Activated B cell treated with CpG ODN at 0.5 μM for 24 hours (primary cell): ENCODE data around the gene MACF1. TPM values are rescaled to one million over a fixed set of nuclear protein-coding genes. Genes with fewer than 3 reads are reported as not detected.

Experiments
- ATAC-seq: fragments of 200-7000 bp; cut with Tn5 transposase; one replicate; pipeline ENCODE4 v1.10.0; 2021; ENCODE audit warnings: low read depth, mild to moderate bottlenecking, moderate library complexity
- CTCF ChIA-PET: fragments of 350-600 bp; sonication (Branson Sonifier 250); formaldehyde crosslinking; loops from one replicate; lab custom pipeline; 2021; ENCODE audit warnings: antibody characterized with exemption; lab: Charles Lee
- POLR2A ChIA-PET: fragments of 350-600 bp; sonication (Branson Sonifier 250); formaldehyde crosslinking; loops from one replicate; lab custom pipeline; 2021; ENCODE audit warnings: antibody characterized with exemption; lab: Charles Lee
- DNase-seq: peaks from one replicate; pipeline ENCODE4 v3.0.0; 2022
- H3K27ac Mint-ChIP-seq: one replicate; pipeline ENCODE4 v1.8.0; 2020; ENCODE audit warnings: mixed read lengths
- H3K27me3 Mint-ChIP-seq: one replicate; pipeline ENCODE4 v1.8.0; 2021; ENCODE audit warnings: mixed read lengths
- H3K36me3 Mint-ChIP-seq: one replicate; pipeline ENCODE4 v1.8.0; 2021; ENCODE audit warnings: low read depth, mixed read lengths
- H3K4me1 Mint-ChIP-seq: one replicate; pipeline ENCODE4 v1.8.0; 2021; ENCODE audit warnings: mixed read lengths
- H3K4me3 Mint-ChIP-seq: one replicate; pipeline ENCODE4 v1.8.0; 2020; ENCODE audit warnings: mild to moderate bottlenecking, mixed read lengths
- H3K9me3 Mint-ChIP-seq: one replicate; pipeline ENCODE4 v1.8.0; 2020; ENCODE audit warnings: mixed read lengths
- intact Hi-C: fragments of 100-400 bp; cut with micrococcal nuclease; formaldehyde crosslinking; loops from one replicate; pipeline ENCODE4 v1.15.1; 2024
- total RNA-seq: library from RNA; stranded (reverse); gene quantifications from 2 replicates; pipeline ENCODE4 v1.2.3, GENCODE V29; 2022
- TF ChIP-seq, protein P1 (sequence below): fragments of 200-600 bp; IDR thresholded peaks from one replicate; pipeline ENCODE4 v1.8.0; 2022; ENCODE audit warnings: antibody characterized with exemption, mild to moderate bottlenecking

MACF1 gene
- total RNA-seq, 1 donor from 2014 or later, result 286 TPM

- intact Hi-C loops, result loop anchor here (10.0 kb wide), 1 partner anchor 362 kb away; the partner anchor contains the start of gene RRAGC
- ATAC-seq (no peak), DNase-seq (no peak)
- H3K36me3 Mint-ChIP-seq, result peaks cover 8% of the 10 kb centered on the region
- H3K4me3 Mint-ChIP-seq, result peak overlapping the region; percentile 84
- CTCF ChIA-PET, result interaction anchor here (0.6 to 3.7 kb wide), 3 partner anchors 24 to 42 kb away, joined by 3 to 27 read pairs (median 9); no protein-coding TSS in a partner anchor
- H3K27me3 Mint-ChIP-seq, result no peaks in the 10 kb centered on the region
- TF ChIP-seq, protein P1, sequence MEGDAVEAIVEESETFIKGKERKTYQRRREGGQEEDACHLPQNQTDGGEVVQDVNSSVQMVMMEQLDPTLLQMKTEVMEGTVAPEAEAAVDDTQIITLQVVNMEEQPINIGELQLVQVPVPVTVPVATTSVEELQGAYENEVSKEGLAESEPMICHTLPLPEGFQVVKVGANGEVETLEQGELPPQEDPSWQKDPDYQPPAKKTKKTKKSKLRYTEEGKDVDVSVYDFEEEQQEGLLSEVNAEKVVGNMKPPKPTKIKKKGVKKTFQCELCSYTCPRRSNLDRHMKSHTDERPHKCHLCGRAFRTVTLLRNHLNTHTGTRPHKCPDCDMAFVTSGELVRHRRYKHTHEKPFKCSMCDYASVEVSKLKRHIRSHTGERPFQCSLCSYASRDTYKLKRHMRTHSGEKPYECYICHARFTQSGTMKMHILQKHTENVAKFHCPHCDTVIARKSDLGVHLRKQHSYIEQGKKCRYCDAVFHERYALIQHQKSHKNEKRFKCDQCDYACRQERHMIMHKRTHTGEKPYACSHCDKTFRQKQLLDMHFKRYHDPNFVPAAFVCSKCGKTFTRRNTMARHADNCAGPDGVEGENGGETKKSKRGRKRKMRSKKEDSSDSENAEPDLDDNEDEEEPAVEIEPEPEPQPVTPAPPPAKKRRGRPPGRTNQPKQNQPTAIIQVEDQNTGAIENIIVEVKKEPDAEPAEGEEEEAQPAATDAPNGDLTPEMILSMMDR, result no peak
- H3K27ac Mint-ChIP-seq, result peak overlapping the region; percentile 83
- peaks cover 69% of the 10 kb centered on the region for H3K4me1 Mint-ChIP-seq
- POLR2A ChIA-PET, result interaction anchor here (0.5 to 2.7 kb wide), 2 partner anchors 26 to 114 kb away, joined by 6 to 10 read pairs; no protein-coding TSS in a partner anchor
- H3K9me3 Mint-ChIP-seq, result no peaks in the 10 kb centered on the region
Measured at GRCh38 chr1:39216771-39217170, 12.3 kb downstream of the MACF1 start.

DNA sequence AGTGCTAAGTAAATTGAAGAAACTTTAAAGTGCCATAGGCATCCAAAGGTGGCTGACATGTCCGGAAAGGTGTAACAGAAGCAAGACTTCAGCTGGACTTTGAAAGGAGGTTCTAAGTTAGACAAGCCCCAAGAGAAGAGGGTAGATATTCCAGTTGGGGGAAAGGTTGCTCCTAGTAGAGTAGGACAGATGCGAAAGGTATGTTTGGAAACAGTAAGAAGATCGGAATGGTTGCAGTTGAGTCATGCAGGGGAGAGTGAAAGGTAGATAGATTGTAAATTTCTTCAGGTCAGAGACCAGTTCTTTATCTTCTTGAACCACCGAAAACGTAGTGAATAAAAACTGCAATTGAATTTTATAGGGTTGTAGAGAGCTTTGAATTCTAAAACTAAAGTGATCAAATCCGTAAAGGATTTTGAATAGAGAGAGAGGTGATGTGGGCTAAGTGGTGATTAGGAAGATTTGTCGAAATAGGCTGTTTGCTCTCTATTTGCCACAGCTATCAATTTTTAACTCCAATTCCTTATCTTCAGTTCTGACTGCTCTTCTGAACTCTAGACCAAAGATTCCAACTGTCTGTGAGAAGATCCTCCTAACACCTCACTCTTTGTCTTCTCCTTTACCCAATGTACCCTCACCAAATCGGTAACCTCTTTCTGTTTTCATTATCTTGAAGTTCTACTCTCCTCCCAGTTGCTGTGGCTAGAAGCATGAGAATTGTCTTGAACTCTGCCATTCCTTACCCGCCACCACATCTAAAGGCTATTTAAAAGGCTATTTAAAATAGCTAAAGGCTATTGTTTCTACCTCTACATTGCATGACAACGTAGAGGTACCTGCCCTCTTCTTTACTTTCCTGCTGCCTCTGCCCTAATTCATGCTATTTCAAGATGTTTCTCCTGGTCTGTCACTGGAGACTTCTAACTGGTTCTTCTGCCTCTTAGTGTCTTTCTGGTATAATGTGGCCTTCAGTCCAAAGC, 16.7 kb downstream of the MACF1 start:
- H3K9me3 Mint-ChIP-seq, result no peaks in the 10 kb centered on the region
- no peak overlapping the region for H3K27ac Mint-ChIP-seq
- H3K36me3 Mint-ChIP-seq, result peaks cover 23% of the 10 kb centered on the region
- ChIA-PET CTCF (interaction anchor here (1.0 kb wide), 1 partner anchor 38 kb away, joined by 3 read pairs; no protein-coding TSS in a partner anchor), POLR2A (interaction anchor here (0.6 kb wide), 1 partner anchor 112 kb away, joined by 3 read pairs; no protein-coding TSS in a partner anchor)
- peaks cover 68% of the 10 kb centered on the region for H3K4me1 Mint-ChIP-seq
- no peak for ATAC-seq
- H3K27me3 Mint-ChIP-seq, result no peaks in the 10 kb centered on the region
- TF ChIP-seq, protein P1, result no peak
- H3K4me3 Mint-ChIP-seq, result no peak overlapping the region
- no peak for DNase-seq
- intact Hi-C loops, result loop anchor here (2.0 kb wide), 1 partner anchor 16 kb away; the partner anchor contains the start of gene MACF1

GRCh38 chr1:39224295-39224829, 19.9 kb downstream of the MACF1 start:
- no peaks in the 10 kb centered on the region for H3K27me3 Mint-ChIP-seq
- peaks cover 31% of the 10 kb centered on the region for H3K36me3 Mint-ChIP-seq
- ChIA-PET CTCF (no interaction called here), POLR2A (no interaction called here)
- TF ChIP-seq, protein P1, result no peak
- H3K4me3 Mint-ChIP-seq, result no peak overlapping the region
- ATAC-seq (no peak), DNase-seq (no peak)
- H3K9me3 Mint-ChIP-seq, result no peaks in the 10 kb centered on the region
- intact Hi-C loops, result no loop called here
- H3K4me1 Mint-ChIP-seq, result peaks cover 56% of the 10 kb centered on the region
- H3K27ac Mint-ChIP-seq, result peak overlapping the region; percentile 3

DNA sequence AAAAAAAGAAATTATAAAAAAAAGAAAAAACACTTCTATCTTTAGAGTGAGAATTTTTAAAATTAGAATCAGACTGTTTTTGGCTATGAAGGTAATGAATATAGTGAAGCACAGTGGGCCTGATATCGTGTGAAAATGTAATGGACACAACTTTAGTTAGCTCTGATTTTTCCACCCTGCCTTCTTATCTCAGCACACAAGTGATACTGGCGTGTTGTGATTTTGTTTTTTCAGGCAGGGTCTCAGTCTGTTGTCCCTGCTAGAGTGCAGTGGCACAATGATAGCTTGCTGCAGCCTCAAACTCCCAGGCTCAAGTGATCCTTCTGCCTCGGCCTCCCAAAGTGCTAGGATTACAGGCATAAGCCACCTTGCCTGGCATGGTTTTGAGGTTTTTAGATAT, 22.3 kb downstream of the MACF1 start:
- no peak for DNase-seq
- Mint-ChIP-seq H3K4me3 (no peak overlapping the region), H3K9me3 (no peaks in the 10 kb centered on the region), H3K27me3 (no peaks in the 10 kb centered on the region), H3K4me1 (peaks cover 60% of the 10 kb centered on the region), H3K27ac (no peak overlapping the region), H3K36me3 (peaks cover 30% of the 10 kb centered on the region)
- ChIA-PET POLR2A (interaction anchor here (0.7 to 1.4 kb wide), 2 partner anchors 12 to 24 kb away, joined by 4 to 5 read pairs; no protein-coding TSS in a partner anchor), CTCF (interaction anchor here (0.6 to 2.4 kb wide), 4 partner anchors 32 to 51 kb away, joined by 3 to 5 read pairs (median 4); no protein-coding TSS in a partner anchor)
- TF ChIP-seq, protein P1, result no peak
- intact Hi-C loops, result no loop called here
- ATAC-seq, result no peak
